ENCODE data around the gene PABPC1L.

- TF ChIP-seq POLR2A (IDR thresholded peaks at IDR 0.05) (peak in 1 of 4 donors; percentile 39), POLR2AphosphoS5 (IDR thresholded peaks at IDR 0.05) (peak in 1 of 2 donors; percentile 26)
Measured at GRCh38 chr20:44909872-44910689, at the start of gene PABPC1L.

Measured in upper lobe of left lung (tissue), 4 donors.